Measurements from ENCODE around the gene EHD4. TPM values are rescaled to one million over a fixed set of nuclear protein-coding genes. Genes with fewer than 3 reads are reported as not detected.

Gene EHD4
- total and polyA plus RNA-seq, 9 of the 15 experiments (the other 6 are each of a cell fraction or from before 2014, with no cell fraction given): 0.89 to 10.3 (median 6.4) TPM

GRCh38 chr15:41972253-41973242, at the start of gene EHD4 (continued):
- no peak for TF ChIP-seq CHAMP1 (IDR thresholded peaks at IDR 0.05)
- TF ChIP-seq ZNF766 (CRISPR knock-in tag; conservative IDR thresholded peaks at IDR 0.05): 0 out of 2 replicates have a peak, but pooled peaks have one; percentile 41
- TF ChIP-seq NFYB (IDR thresholded peaks at IDR 0.05; ENCODE audit: extremely low read depth, insufficient read length): peak; percentile 56
- TF ChIP-seq FOXK1 (CRISPR knock-in tag; IDR thresholded peaks at IDR 0.05; ENCODE audit: borderline replicate concordance): no peak
- no peak for TF ChIP-seq ELK1 (CRISPR knock-in tag; IDR thresholded peaks at IDR 0.05)
- no peak for TF ChIP-seq NCOA6 (IDR thresholded peaks at IDR 0.05)
- no peak for TF ChIP-seq NR4A1 (CRISPR knock-in tag; IDR thresholded peaks at IDR 0.05)
- peak; percentile 44 for TF ChIP-seq NR4A1 (tag; IDR thresholded peaks at IDR 0.05)
- peak; percentile 74 for TF ChIP-seq RBBP5 (IDR thresholded peaks at IDR 0.05; ENCODE audit: borderline replicate concordance, insufficient read depth, low read length, poor library complexity, severe bottlenecking)
- TF ChIP-seq FOS (IDR thresholded peaks at IDR 0.05; ENCODE audit: extremely low read depth, insufficient read length): peak; percentile 89
- TF ChIP-seq EWSR1 (IDR thresholded peaks at IDR 0.05; ENCODE audit: borderline replicate concordance, low read depth, partially characterized antibody): no peak
- no peak for TF ChIP-seq CBX8 (IDR thresholded peaks at IDR 0.05; ENCODE audit: borderline replicate concordance, extremely low read depth, low read depth, low read length, poor library complexity, severe bottlenecking)
- no peak for TF ChIP-seq TOE1 (IDR thresholded peaks at IDR 0.05; ENCODE audit: borderline replicate concordance)
- no peak for TF ChIP-seq TOE1 (CRISPR knock-in tag; IDR thresholded peaks at IDR 0.05; ENCODE audit: borderline replicate concordance, low read depth)
- TF ChIP-seq ZFP30 (CRISPR knock-in tag; IDR thresholded peaks at IDR 0.05; ENCODE audit: borderline replicate concordance): no peak
- no peak for TF ChIP-seq HDGF (IDR thresholded peaks at IDR 0.05)
- no peak for TF ChIP-seq ZNF551 (CRISPR knock-in tag; IDR thresholded peaks at IDR 0.05)
- peak; percentile 75 for TF ChIP-seq PRDM10 (IDR thresholded peaks at IDR 0.05; ENCODE audit: partially characterized antibody)
- TF ChIP-seq SNRNP70 (optimal IDR thresholded peaks at IDR 0.05; ENCODE audit: low read depth, low read length): no peak
- TF ChIP-seq ZBTB17 (CRISPR knock-in tag; IDR thresholded peaks at IDR 0.05): no peak

All from K562 (cell line).